COLO668 (cell line): ENCODE measurements around the gene GTF2B.
"Not testable (repeated sequence)": the region's sequence is repeated elsewhere in the genome, so short reads cannot be mapped to it uniquely, and the experiment has no call there.

Experiments used
- DNase-seq: peaks from one replicate; lab custom pipeline; 2025; ENCODE audit not compliant: unreplicated experiment; lab: John Stamatoyannopoulos, UW

Gene GTF2B

DNA sequence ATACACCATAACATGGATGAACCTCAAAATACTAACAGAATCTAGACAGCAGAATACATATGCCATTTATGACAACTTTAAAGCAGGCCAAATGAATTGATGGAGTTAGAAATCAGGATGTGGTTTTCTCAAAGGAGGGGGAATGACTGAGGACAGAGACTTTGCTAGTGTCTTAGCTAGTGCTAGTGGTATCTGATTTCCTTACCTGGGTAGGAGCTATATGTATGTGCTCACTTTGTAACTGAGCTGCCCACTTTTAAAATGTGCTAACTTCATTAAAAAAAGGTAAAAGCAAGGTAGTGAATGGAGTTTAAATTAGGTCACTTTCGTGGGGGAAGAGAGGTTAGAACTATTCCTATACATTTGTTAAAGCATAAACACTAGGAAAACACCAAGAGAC, 2.6 kb downstream of the GTF2B start:
- no peak for DNase-seq

DNA sequence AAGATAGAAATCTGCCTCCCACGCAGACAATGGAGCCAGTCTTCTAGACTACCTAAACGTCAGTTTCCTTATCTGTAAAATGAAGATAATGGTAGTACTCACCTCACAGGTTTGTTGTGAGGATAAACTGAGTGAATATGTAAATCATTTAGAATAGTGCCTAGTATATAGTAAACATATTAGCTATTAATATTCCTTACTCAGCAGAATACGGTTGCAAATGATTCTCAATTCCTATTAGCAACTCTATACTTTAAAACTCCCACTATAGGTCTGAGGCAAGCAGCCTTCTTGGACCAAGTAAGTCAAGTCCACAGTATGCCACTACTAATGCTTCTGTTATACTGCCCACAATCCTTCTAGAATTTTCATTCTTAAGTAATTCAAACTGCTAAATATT, 5.4 kb downstream of the GTF2B start:
- DNase-seq, result no peak

DNA sequence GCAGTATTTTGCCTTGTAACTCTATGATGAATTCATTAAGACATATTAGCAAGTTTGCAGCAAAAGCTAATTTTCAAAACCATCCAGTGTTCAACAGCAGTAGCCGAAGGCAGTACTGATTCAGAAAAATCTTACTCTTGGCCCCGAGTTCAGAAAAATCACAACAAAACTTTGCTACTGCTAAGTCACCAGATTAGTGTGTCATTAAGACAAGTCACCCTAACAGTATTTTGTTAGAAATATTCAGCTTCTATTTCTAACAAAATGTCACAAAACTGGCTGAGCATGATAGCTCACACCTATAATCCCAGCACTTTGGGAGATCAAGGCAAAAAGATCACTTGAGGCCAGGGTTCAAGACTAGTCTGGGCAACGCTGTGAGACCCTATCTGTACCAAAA, 8.2 kb downstream of the GTF2B start:
- no peak for DNase-seq

DNA sequence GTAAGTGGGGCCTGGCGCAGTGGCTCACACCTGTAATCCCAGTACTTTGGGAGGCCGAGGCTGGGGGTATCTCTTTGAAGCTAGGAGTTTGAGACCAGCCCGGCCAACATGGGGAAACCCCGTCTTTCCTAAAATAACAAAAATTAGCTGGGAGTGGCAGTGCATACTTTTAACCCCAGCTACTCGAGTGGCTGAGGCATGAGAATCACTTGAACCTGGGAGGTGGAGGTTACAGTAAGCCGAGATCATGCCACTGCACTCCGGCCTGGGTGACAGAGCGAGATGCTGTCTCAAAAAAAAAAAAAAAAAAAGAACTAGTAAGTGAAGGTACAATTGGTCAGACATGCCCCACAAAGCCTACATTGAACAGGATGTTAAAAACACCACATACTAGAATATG, 10.7 kb downstream of the GTF2B start:
- DNase-seq, result not testable (repeated sequence)

DNA sequence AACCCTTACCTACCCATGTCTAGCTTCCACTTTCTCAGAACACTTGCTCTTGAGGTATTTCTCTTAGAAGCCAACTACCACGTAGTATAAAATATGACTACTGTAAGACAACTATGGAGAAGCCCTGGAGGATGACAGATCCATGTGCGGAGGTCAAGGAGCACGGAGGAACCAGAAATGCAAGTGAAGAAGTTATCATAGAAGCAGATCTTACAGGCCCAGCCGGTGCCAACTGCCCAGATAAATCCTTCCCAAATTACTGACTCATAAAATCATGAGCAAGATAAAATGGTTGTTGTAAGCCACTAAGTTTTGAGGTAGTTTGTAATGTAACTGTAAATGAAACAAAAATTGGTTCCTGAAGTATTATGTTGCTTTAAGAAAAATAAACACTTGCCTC, 12.6 kb downstream of the GTF2B start:
- DNase-seq, result no peak

DNA sequence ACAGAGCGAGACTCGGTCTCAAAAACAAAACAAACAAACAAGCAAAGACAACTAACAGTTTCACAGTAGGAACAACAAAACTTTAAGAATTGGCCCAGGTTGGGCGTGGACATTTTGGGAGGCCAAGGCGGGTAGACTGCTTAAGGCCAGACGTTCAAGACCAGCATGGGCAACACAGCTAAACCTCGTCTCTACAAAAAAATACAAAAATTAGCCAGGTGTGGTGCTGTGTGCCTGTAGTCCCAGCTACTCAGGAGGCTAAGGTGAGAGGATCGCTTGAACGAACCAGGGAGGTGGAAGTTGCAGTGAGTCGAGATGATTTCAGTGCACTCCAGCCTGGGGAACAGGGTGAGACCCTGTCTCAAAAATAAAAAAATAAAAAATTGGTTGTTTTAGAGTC, 13.5 kb downstream of the GTF2B start:
- no peak for DNase-seq

DNA sequence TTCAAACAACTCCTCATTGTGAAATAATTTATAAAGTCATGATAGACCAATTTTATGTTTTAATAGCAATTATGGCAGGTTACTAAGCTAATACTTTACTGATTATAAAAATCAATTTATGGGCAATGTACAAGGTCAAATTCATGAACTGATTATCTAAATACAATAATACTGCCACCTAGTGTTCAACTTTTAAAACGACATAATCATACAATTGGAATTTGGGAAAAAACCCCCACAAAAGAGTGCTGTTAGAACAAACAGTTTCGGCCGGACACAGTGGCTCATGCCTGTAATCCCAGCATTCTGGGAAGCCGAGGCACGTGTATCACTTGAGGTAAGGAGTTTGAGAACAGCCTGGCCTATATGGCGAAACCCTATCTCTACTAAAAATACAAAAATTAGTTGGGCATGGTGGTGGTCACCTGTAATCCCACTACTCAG, 14.0 kb downstream of the GTF2B start:
- DNase-seq, result no peak

DNA sequence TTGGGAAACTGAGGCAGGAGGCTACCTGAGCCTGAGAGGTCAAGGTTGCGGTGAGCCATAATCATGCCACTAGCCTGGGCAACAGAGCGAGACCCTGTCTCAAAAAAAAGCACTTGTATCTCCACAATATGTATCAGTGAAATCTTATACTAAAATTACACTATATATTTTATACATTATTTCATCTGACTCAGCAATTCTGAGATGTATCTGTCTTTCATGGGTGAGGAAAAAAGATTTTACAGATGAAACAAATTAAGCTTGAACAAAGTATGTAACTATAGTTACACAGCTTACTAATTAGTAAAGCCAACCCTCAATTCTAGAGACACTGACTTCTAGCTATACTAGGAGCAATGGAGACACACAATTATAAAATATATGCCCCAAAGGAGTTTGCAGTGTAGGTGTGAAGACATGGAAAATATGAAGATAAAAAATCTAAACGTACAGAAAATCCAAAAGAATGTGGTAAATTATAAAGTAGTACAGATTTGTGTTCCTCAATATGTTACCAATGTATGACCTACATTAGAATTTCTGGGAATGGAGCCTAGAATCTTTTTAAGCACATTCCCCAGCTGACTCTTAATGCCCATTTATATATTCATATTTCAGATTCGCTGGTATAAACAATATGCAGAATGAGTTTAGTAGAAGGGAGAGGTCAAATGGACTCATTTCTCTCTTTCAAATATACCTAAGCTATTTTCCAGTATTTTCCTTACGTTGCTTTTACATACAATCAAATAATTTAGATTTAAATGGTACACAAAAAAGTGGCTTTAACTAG, 14.6 kb downstream of the GTF2B start:
- DNase-seq, result no peak

DNA sequence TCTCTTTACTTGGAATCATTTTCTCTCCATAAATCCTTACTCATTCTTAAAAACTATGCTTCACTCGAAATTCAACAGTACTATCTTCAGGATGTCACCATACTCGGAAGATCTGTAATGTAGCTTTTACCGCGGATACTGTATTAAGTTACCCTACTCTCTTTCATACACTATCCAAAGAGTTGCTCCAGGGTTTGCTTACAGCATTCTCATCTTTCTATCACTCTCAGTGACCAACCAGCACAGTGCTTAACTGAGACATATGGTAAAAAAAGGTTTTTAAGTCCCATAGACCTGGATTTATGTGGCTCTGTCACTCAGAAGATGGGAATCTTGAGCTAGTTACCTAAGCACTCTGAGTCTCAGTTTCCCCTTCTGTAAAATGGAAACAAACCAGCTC, 15.8 kb downstream of the GTF2B start:
- DNase-seq, result no peak

DNA sequence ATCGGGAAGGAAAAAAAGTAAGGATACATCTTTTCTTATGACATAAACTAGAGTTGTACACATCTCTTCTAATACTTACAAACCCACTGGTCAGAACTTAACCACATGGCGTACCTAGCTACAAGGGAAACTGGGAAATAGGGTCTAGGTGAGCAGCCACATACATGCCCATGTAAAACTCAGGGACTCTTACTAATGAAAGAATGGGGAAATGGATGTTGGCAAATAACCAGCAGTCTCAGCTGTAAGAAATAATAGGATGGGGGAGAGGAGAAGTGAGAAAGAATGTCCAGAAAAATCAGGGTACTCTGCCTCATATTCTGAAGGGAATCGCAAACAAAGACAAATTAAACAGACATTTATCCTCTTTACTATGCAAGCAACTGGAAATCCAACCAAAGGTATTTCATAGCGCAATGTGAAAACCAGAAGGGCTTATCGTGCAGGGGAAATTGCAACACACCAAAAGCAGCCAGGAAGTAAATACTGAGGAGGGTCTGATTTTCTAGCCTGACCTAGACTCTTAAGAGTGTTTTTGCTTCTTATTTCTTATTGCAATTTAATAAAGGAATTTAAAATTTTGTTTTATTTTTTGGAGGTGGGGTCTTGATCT, 17.5 kb downstream of the GTF2B start:
- no peak for DNase-seq

DNA sequence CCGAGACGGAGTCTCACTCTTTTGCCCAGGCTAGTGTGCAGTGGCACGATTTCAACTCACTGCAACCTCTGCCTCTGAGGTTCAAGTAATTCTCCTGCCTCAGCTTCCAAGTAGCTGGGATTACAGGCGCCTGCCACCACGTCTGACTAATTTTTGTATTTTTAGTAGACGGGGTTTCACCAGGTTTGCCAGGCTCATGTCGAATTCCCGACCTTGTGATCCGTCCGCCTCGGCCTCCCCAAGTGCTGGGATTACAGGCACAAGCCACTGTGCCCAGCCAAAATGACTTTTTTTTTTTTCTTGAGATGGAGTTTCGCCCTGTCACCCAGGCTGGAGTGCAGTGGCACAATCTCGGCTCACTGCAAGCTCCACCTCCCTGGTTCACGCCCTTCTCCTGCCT, 21.7 kb downstream of the GTF2B start:
- not testable (repeated sequence) for DNase-seq

DNA sequence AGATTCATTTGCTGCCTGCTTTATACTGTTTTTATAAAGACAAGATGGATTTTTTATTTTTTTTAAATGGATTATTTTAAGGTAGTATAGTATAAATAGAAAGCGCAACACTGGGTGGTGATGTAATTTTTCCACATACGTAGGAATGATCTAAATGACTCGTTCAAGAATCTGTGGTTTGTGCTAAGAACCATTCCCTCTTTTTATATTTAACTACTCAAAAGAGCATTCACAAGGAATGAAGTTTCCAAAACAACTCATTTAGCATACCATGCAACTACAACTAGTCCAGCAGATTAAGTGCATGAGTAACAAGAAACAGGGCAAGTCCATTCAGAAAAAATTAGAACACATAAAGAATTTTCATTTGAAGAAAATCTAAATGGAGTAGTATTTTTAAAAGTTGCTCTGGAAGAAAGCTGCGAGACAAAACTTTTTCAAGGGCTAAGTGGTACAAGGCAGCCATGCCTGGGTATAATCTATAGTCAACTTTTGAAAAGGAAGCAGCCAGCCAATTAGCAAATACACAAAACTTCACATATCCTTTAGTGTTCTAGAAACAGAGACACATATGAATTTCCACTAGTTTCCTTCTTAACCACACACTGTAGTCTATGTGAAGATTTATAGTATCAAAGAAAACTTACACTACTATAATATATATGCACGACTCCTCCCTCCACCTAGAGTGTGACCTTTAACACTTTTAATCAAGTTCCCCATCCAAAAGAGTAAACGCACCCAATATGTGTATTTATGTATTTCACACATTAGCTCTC, 23.4 kb downstream of the GTF2B start:
- no peak for DNase-seq

DNA sequence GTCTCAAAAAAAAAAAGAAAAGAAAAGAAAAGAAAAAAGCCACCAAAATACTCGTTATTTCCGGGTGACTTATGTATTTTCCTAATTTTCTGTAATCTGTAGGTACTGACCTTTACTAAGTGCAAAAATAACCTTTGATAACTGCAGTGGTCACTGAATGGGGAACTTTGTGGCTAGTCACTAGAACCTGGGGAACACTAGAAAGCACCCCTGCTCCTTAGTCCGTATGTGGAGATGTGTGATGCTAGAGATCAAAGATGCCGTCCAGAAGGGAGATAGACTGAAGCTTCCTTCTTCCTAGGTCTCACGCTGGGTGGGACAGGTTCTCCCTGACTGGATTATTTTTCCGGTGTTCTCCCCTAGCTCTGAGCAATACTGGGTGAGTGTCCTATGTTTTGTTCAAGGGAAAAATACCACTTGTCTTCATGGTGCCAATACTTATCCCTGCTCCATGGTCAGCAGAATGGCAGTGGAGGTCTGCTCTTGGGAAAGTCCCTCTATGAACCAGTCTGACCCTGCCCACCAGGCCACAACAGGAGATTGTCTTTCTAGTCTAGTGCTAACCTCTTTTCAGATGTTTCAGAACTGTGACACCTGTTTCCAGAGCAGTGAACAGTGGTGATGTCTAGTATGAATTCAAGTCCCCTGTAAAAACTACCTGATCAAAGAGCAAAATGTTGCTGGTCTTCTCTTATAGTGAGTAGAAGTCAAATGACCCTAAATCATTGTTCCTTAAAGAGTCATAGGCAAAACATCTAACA, 39.9 kb downstream of the GTF2B start:
- no peak for DNase-seq

DNA sequence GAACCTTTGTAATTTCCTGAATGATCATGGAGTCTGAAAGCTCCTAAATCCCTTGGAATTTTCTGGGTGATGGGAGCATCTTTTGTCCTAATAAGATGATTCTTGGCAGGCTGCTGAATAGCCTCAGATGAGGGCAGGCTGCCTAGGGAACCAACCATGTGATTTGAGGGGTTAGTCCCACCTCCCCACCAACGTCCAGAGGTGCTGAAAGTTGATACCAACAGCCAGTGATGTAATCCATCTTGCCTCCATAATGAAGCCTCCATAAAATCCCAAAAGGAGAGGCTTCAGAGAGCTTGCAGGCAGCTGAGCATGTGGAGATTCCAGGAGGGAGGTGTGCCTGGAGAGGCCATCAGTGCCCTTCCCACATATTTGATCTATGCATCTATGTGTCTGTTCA, 43.7 kb downstream of the GTF2B start:
- no peak for DNase-seq

DNA sequence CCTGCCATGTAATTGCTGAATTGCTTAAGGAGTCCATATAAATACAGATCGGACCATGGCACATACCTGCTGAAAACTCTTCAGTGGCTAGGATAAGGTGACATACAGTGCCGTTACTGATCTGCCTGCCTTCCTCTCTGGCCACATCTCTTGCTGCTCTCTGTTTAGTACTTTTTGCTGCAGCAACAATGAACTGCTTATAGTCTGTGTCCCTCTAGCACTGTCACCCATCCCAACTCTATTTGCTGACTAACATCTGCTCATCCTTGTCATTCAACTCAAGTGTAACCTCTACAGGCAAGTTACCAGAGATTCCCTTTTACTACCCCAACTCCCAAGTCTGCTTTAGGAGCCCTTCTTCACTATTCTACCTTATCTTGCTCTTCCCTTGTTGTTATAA, 65.6 kb downstream of the GTF2B start:
- DNase-seq, result no peak

DNA sequence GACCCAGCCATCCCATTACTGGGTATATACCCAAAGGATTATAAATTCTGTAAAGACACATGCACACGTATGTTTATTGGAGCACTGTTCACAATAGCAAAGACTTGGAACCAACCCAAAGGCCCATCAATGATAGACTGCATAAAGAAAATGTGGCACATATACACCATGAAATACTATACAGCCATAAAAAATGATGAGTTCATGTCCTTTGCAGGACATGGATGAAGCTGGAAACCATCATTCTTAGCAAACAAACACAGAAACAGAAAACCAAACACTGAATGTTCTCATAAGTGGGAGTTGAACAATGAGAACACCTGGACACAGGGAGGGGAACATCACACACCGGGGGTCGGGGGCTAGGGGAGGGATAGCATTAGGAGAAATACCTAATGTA, 71.7 kb downstream of the GTF2B start:
- DNase-seq, result not testable (repeated sequence)

DNA sequence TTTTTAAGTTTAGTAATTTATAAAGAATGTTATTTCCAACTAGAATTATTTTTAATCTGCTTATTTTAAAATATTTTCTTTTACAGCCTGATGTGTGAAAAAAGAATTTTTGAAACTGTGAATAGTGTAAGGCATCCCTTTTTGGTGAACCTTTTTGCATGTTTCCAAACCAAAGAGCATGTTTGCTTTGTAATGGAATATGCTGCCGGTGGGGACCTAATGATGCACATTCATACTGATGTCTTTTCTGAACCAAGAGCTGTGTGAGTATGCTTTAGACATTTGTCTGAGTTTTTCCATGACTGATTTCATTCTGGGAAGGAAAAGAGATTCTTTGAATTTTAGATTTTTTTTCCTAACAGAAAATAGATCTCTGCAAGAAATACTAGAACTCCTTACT, 77.9 kb downstream of the GTF2B start:
- no peak for DNase-seq

DNA sequence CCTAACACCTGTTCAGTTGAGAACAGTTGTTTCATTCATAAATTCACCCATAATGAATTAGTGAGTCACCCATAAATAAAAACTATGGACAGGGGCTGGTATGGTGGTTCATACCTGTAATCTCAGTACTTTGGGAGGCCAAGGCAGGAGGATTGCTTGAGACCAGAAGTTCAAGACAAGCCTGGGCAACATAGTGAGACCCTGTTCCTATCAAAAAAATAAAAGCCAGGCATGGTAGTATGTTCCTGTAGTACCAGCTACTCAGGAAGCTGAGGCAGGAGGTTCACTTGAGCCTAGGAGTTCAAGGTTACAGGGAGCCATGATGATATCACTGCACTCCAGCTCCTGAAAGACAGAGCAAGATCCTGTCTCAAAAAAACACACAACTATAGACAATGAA, 79.0 kb downstream of the GTF2B start:
- no peak for DNase-seq

DNA sequence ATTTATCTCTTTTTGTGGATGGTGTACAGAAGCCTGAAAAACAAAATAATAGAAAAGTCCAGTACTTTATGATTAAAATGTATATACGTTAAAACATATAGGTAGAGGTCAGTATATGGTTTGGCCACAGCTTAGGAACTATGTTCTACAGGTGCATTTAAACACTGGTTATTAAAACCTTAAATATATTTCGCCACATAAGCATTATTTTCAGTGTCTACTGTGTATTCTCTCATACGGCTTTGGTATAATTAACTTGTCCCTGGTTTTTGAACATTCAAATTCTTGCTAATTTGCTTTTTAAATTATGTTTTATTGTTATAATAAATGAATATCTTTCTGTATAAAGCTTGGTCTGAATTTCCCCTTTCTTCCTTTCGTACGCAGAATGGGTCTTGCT, 87.9 kb downstream of the GTF2B start:
- no peak for DNase-seq

DNA sequence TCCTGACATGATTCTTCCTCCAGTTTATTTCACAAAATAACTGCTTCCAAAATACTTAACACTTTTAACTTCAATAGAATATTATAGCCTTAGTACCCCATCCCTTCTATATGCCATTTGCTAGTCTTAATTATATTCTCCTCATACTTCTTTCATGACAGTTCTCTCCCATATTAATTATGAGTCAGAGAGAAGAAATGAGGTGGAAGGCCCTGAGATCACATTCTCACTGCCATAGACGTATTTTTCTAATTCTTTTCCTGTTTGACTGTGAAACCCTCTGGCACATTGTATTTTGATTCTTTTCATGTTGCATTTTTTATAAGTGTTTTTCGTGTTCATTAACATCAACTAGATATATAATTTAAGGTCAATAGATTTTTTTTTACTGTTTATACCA, 88.4 kb downstream of the GTF2B start:
- DNase-seq, result no peak
